ENCODE measurements around the gene ZMYM1.
"Not testable (repeated sequence)": the region's sequence is repeated elsewhere in the genome, so short reads cannot be mapped to it uniquely, and the experiment has no call there.

ZMYM1 gene

DNA sequence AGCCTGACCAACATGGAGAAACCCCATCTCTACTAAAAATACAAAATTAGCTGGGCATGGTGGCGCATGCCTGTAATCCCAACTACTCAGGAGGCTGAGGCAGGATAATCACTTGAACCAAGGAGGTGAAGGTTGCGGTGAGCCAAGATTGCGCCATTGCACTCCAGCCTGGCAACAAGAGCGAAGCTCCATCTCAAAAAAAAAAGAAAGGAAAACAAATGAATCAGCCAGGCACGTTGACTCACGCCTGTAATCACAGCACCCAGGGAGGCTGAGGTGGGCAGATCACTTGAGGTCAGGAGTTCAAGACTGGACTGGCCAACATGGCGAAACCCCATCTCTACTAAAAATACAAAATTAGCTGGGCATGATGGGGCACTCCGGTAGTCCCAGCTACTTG, 2.8 kb upstream of the ZMYM1 start:
- not testable (repeated sequence) for DNase-seq (ENCODE audit: low read depth)

DNA sequence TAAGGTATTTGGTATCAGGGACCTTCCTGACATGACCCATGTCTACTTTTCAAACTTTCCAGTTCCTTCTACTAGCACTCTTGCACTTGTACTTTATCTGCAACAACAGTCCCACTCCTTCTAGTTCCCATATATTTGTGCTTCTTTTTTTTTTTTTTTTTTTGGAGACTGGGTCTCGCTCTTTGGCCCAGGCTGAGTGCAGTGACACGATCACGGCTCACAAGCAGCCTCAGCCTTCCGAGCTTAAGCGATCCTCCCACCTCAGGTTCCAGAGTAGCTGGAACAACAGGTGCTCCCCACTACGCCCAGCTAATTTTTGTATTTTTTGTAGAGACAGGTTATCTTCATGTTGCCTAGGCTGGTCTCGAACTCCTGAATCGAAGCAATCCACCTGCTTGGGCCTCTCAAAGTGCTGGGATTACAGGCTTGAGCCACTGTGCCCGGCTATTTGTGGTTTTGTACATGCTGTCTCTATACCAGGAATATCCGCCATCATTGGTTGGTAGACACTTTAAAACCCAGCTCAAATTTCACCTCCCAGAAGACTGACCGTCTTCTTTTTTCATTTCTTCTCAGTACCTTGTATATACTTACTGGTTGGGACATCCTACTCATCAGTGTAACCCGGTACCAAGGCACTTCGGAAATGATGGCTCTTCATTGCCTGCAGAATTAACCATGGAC, 1.1 kb downstream of the ZMYM1 start:
- DNase-seq (ENCODE audit: low read depth) = no peak

DNA sequence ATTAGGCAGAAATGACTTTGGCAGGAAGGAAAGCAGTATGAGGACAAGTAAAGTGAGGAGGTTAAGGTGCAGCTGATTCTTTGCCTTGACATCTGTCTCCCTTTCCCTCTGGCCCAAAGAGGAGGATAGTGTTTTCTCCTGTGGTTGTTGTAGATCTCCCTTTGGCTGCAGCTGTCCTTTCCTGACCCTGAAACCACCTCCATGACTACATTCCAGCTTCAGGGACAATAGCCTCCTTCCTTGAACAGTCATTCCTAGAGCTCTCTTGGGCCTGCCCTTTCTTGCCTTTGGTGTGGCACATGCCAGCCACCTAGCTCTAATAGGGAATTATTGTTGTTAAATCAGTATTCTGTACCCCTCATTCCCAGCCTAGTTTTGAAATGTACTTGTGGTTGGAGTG, 6.2 kb downstream of the ZMYM1 start:
- no peak for DNase-seq (ENCODE audit: low read depth)

DNA sequence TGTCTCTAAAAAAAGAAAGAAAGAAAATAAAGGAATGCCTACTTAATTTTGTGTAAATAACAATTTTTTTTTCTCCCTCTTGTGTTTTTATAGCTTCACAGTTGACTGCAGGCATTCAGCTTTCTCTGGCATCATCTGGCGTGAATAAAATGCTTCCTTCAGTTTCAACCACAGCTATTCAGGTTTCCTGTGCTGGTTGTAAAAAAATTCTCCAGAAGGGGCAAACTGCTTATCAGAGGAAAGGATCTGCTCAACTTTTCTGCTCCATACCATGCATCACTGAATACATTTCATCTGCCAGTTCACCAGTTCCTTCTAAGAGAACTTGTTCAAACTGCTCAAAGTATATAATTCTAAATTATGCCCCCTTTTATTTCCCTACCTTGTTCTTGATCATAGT, 18.0 kb downstream of the ZMYM1 start:
- no peak for DNase-seq (ENCODE audit: low read depth)

DNA sequence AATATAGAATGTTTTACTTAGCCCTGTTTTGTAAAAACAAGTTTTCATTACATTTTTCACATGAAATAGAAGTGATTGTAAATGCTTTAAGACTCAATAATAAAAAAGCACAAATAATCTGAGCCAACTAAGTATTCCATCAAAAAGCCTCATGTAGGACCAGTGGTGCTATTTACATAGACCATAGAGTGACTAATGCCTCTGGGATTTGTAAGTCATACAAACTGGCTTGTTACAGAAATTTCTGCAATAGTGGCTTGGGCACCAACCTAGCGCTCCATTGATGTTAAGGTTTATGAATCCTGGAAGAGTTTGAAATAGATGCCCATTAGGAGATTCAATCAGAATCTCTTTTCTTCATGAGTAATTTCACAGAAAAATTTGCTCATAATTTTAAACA, 31.9 kb downstream of the ZMYM1 start:
- no peak for DNase-seq (ENCODE audit: low read depth)

DNA sequence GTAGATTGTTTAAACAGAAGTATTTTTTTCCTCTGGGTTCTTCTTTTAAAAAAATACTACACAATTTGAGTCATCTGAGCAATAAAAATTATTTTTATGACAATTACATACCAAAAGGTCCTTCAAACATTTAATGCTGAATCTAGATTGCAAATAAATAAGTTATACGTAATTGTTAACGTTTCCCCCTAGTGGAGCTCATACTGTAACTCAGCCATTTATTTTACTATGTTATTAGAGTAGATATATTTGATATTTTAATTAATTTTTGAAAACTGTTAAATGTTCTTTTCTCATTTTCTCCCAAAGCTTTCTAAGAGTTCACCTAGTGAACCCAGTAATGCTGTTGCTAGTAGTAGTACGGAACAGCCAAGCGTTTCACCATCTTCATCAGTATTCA, 33.5 kb downstream of the ZMYM1 start:
- no peak for DNase-seq (ENCODE audit: low read depth)

DNA sequence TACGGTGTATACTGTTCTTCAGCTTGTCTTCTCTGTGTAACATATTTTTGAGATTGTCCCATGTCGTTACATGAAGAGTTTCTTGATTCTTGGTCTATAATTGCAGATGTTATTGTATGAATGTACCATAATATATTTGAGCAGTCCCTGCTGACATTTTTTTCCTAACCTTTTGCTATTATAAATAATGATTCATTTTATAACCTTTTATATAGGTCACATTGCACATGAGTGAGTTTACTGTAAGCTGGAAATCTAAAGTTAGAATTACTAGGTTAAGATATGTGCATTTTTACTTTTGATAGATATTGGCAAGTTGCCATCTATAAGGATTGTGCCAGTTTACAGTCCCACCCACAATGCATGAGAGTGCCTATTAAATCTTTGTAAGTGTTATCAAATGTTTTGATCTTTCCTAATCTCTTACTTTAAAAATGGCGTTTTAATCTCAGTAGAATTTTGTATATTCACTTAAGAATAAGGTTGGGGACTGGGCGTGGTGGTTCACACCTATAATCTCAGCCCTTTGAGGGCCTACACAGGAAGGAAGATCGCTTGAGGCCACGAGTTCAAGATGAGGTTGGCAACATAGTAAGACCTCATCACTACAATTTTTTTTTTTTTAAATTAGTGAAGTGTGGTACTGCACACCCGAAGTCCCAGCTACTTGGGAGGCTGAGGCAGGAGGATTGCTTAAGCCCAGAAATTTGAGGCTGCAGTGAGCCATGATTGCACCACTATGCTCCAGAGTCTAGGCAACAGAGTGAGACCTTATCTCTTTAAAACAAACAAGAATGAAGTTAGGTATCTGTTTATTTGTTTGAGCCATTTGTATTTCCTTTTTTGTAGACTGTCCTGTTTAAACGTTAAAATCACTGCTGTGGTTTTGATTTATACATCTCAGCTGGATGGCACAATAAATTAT, 36.5 kb downstream of the ZMYM1 start:
- DNase-seq (ENCODE audit: low read depth) = no peak

DNA sequence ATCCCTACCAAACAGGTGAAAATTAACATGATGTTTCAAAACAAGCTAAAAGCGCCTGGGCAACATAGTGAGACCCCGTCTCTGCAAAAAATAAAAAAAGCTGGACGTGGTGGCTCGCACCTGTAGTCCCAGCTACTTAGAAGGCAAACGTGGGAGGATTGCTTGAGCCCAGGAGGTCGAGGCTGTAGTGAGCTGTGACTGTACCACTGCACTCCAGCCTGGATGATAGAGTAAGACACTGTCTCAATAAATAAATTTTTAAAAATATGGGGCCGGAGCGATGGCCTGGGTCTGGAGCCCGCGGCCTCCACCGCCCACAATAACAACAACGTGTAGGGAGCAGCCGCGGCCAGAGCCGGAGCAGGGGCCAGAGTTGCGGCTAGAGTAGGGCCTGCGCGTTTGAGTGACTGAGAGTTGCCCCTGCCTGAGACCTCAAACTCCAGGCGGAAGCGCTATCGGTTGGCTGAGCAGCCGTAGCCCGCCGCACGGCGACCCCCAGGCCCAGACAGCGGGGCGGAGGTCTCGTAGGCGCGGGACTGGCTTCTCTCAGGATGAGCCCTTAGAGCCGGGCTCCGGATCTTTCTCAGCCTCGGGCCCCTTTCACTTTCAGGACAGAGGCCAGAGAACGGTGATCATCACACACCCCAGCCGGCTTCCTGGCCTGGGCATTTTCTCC, 41.4 kb downstream of the ZMYM1 start:
- DNase-seq (ENCODE audit: low read depth) = no peak

DNA sequence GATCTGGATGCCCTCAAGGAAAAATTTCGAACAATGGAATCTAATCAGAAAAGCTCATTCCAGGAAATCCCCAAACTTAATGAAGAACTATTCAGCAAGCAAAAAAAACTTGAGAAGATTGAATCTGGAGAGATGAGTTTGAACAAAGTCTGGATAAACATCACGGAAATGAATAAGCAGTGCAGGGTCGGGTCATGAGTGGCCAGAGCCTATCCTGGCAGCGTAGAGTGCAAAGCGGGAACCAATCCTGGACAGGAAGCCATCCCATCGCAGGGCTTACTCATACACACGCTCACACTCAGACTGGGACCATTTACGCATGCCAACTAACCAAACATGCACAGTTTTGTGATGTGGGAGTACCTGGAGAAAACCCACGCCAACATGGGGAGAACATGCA, 43.1 kb downstream of the ZMYM1 start:
- no peak for DNase-seq (ENCODE audit: low read depth)

DNA sequence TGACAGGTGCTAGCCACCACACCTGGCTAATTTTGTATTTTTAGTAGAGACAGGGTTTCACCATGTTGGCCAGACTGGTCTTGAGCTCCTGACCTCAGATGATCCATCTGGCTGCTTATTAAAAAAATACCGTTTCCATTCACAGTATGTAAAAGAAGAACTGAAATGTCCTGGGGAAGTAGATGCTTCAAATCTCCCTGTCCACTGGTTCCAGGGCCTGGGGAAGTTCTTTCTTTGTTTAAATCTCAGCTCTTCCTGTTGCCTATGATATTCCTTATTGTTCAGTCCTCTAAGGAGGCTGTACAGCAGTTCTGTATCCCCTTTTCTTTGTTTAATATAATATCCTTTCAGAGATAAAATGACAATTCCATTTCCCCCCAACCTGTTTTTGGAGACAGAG, 47.4 kb downstream of the ZMYM1 start:
- DNase-seq (ENCODE audit: low read depth) = no peak

DNA sequence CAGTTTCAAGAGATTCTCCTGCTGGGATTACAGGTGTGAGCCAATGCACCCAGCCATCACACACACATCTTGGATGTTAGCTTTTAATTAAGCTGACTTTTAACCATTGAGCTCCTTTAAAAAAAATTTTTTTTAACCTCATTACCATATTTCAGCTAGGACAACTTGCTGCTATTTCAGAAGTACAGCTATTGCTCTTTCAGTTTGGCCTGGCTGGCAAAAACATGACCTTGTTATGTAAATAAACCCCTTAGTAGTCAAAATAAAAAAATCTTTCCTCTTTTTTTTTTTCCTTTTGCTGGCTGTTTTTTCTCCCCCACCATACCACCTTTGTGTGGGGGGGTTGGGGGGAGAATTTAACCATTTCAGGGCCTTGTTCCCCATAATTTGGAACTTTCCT, 49.9 kb downstream of the ZMYM1 start:
- DNase-seq (ENCODE audit: low read depth) = no peak

DNA sequence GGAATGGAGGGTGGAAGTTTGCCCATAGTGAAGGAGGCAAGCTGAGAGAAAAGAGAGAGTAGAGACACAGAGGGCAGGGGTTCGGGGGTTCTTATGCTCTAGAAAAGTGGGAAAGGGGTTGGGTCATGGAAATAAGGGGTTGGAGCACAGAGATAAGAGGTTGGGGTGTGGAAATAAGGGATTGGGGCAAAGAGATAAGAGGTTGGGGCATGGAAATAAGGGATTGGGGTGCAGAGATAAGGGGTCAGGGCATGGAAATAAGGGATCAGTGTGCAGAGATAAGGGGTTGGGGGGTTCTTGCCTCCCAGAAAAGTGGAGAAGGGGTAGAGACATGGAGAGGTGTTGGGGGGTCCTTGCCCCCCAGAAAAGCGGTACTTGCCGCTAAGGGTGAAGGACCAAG, 57.6 kb downstream of the ZMYM1 start:
- no peak for DNase-seq (ENCODE audit: low read depth)

DNA sequence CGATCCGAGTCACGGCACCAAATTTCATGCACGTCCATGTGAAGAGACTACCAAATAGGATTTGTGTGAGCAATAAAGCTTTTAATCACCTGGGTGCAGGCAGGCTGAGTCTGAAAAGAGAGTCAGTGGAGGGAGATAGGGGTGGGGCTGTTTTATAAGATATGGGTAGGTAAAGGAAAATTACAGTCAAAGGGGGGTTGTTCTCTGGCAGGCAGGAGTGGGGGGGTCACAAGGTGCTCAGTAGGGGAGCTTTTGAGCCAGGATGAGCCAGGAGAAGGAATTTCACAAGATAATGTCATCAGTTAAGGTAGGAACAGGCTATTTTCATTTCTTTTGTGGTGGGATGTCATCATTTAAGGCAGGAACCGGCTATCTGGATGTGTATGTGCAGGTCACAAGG, 58.4 kb downstream of the ZMYM1 start:
- not testable (repeated sequence) for DNase-seq (ENCODE audit: low read depth)

DNA sequence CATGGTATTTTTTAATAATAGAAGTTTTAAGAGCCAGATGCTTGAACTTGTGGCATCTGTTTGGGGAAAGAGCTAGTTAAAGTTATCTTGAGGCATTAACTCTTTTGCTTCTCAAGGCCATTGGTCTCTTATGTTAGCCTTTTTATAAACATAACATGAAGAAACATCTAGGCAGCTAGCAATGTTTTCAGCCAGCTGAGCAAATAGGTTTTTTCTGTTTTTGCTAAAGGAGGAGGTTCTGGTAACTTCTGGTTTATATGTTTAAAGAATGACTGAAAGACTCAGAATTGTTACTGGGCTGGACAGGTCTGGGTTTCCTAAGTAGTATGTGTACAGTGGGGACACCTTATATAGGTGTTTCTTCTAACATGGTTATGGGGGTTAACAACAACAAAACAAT, 63.1 kb downstream of the ZMYM1 start:
- DNase-seq (ENCODE audit: low read depth) = not testable (repeated sequence)

DNA sequence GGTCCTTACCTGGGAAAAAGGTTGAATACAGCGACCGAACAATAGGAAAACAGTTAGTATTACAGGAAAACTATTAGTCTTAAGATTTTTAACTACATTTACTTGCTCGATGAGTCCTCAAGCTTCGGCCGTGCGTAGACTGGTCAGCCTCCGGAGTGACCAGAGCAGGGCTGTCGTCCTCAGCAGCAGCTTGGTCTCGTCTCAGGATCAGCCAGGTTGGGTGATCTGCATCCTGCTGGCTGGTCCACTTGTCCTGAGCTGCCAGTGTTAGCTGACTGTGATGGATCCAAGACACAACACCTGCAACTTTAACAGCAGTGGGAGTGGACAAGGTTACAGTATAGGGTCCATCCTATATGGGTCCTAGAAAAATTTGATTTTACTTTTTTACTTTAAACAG, 63.5 kb downstream of the ZMYM1 start:
- not testable (repeated sequence) for DNase-seq (ENCODE audit: low read depth)

DNA sequence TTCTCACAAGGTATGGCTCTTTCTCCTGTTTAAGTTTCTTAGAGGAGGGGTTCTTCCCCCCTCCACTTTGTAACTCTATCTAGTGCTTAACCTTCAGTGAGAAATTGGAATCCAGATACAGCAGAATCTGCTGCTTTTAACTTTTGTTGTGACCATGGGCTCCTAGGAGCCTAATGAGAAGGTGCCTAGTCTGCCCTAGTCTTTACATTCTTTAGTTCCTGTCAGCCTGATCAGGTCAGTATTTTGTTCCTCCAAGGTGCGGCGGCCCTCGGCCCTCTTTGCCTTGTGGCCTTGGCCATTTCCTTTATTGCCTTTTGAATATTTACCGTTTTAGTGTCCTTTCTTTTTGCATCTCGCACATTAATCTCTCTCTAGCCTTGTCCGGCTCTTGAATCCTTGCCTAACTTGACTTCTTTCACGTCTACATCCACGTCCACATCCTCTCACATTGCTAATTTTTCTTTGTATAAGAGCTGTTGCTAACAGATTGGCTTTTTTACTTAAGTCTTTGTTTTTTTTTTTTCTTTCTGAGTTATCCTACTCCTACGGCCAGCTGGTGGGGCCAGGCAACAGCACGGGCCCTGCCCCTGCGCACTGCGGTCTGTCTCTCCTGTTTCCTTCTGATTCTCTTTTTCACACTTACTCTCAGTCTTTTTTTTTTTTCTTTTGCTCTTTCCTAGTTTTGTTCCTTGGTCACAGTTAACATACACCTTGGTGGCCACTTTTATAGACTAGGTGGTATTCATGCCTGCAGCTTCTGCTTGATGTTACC, 64.7 kb downstream of the ZMYM1 start:
- DNase-seq (ENCODE audit: low read depth) = no peak

DNA sequence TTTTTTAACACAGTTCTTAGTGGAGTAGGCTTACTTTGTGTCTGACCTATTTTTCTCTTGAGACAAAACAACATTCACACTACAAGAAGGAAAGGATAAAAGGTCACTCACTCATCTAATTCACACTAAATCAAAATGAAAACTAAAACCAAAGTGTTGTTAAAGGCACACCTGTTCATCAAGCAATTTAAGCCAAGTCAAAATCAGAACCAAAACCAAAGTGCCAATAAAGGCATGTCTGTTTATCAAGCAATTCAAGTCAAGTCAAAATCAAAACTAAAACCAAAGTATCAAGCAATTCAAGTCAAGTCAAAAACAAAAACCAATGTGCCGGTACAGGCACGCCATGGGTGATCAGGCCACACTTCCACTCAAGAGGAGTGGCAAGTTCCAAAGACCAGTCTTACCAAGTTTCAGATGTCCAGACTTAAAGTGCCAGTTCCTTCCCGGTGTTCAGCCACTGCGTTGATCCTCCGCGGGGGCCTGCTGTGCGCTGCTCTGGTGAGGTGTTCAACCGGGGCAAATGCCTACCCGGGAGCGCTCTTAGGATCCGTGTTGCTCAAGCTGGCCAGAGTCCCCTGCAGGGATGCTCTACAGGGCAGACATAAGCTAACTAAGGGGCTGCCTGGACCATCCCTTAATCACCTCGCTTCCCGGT, 66.8 kb downstream of the ZMYM1 start:
- not testable (repeated sequence) for DNase-seq (ENCODE audit: low read depth)

DNA sequence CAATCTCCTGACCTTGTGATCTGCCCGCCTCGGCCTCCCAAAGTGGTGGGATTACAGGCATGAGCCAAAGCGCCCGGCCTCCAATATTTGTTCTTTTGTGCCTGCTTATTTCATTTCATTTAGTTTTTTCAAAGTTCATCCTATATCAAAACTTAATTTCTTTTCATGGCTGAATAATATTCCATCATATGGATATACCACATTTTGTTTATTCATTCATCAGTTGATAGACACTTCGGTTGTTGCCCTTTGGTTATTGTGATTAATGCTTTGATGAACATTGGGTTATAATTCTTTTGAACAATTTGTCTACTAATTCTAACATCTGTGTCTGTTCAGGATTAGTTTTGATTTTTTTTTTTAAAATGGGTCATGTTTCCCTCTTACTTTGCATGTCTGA, 72.0 kb downstream of the ZMYM1 start:
- no peak for DNase-seq (ENCODE audit: low read depth)

DNA sequence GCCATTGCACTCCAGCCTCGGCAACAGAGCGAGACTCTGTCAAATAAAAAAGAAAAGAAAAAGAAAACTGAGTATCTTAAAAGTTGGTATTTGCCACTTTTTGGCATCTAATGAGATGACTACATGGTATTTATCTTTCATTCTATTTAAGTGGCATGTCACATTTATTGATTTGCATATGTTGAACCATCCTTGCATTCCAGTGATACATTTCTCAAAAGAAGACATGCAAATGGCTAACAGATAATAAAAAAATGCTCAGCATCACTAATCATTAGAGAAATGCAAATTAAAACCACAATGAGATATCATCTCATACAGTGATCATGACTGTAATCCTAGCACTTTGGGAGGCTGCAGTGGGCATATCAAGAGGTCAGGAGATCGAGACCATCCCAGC, 85.7 kb downstream of the ZMYM1 start:
- no peak for DNase-seq (ENCODE audit: low read depth)
